ENCODE results near the gene AGO3. TPM values are rescaled to one million over a fixed set of nuclear protein-coding genes. Genes with fewer than 3 reads are reported as not detected.
A peak's percentile ranks its signal among the peaks of the same experiment; 100 is the strongest.

The AGO3 gene
- total and polyA plus RNA-seq, 2 of the 13 experiments (the other 11 are each of a cell fraction or from before 2014, with no cell fraction given), result 21.2 to 27.1 TPM

DNA sequence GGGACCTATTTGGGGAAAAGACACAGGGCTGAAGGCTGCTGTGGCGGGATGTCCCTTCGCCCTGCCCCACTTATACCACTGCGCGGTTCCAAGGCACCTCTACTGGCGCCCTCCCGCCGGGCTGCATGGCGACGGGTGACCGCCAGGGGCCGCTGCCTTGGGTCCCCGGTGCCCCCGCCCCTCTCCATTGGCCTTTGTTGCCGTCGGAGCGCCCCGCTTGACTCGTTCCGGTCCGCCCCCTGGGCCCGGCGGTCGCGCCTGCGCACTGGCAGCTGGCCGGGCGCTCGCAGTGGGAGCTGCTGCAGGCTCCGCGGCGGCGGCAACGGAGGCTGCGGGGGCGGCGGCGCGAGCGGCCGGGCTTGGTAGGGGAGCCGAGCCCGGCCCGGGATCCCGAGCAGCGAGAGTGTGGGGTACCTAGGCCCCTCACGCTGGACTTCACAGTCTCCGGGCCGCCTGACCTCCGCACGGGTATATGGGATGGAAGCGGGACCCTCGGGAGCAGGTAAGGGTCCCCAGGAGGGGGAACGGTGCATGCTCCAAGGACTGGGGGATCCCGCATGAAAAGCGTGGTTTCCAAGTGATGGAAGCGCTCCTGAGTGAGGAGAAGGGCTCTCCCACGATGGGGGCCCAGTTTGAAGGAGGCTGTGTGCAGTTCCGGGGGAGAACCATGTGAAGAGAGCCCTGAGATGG is 47.8 kb upstream of the AGO3 start, which contains the start of gene AGO1 (continued):
- TF ChIP-seq ZNF616 (CRISPR knock-in tag; IDR thresholded peaks at IDR 0.05; ENCODE audit: low read depth) (no peak), ZKSCAN1 (IDR thresholded peaks at IDR 0.05; ENCODE audit: low read length) (no peak), ZNF20 (CRISPR knock-in tag; IDR thresholded peaks at IDR 0.05) (no peak), SP5 (CRISPR knock-in tag; IDR thresholded peaks at IDR 0.05; ENCODE audit: borderline replicate concordance, low read depth) (no peak), HNRNPK (IDR thresholded peaks at IDR 0.05; ENCODE audit: low read depth, low read length, poor library complexity, severe bottlenecking) (no peak), RAD51 (IDR thresholded peaks at IDR 0.05; ENCODE audit: borderline replicate concordance) (no peak), ZNF772 (CRISPR knock-in tag; IDR thresholded peaks at IDR 0.05) (no peak), ZNF761 (CRISPR knock-in tag; conservative IDR thresholded peaks at IDR 0.05) (no peak), ZNF10 (CRISPR knock-in tag; IDR thresholded peaks at IDR 0.05; ENCODE audit: borderline replicate concordance, low read depth) (no peak), SP4 (CRISPR knock-in tag; IDR thresholded peaks at IDR 0.05) (peak; percentile 65; the same call in 1 of the 2 replicates), ATAD3A (CRISPR knock-in tag; IDR thresholded peaks at IDR 0.05) (no peak), ZNF615 (CRISPR knock-in tag; IDR thresholded peaks at IDR 0.05; ENCODE audit: borderline replicate concordance) (no peak), AGO1 (IDR thresholded peaks at IDR 0.05; ENCODE audit: low read depth, low read length, poor library complexity, severe bottlenecking) (no peak), CC2D1A (CRISPR knock-in tag; IDR thresholded peaks at IDR 0.05) (no peak), KLF6 (CRISPR knock-in tag; IDR thresholded peaks at IDR 0.05) (no peak), KLF12 (CRISPR knock-in tag; IDR thresholded peaks at IDR 0.05; ENCODE audit: borderline replicate concordance) (peak; percentile 57; the same call in 1 of the 2 replicates), ZNF720 (CRISPR knock-in tag; IDR thresholded peaks at IDR 0.05) (no peak), SNAI1 (CRISPR knock-in tag; IDR thresholded peaks at IDR 0.05; ENCODE audit: borderline replicate concordance) (no peak), ZMYM2 (CRISPR knock-in tag; IDR thresholded peaks at IDR 0.05) (no peak)
- TF ChIP-seq, protein P1, sequence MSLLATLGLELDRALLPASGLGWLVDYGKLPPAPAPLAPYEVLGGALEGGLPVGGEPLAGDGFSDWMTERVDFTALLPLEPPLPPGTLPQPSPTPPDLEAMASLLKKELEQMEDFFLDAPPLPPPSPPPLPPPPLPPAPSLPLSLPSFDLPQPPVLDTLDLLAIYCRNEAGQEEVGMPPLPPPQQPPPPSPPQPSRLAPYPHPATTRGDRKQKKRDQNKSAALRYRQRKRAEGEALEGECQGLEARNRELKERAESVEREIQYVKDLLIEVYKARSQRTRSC (CRISPR knock-in tag; IDR thresholded peaks at IDR 0.05; ENCODE audit: low read depth), result no peak; the same call in 1 of the 2 replicates
- TF ChIP-seq, protein P2, sequence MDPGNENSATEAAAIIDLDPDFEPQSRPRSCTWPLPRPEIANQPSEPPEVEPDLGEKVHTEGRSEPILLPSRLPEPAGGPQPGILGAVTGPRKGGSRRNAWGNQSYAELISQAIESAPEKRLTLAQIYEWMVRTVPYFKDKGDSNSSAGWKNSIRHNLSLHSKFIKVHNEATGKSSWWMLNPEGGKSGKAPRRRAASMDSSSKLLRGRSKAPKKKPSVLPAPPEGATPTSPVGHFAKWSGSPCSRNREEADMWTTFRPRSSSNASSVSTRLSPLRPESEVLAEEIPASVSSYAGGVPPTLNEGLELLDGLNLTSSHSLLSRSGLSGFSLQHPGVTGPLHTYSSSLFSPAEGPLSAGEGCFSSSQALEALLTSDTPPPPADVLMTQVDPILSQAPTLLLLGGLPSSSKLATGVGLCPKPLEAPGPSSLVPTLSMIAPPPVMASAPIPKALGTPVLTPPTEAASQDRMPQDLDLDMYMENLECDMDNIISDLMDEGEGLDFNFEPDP (CRISPR knock-in tag; conservative IDR thresholded peaks at IDR 0.05), result no peak
- TF ChIP-seq, protein P3, sequence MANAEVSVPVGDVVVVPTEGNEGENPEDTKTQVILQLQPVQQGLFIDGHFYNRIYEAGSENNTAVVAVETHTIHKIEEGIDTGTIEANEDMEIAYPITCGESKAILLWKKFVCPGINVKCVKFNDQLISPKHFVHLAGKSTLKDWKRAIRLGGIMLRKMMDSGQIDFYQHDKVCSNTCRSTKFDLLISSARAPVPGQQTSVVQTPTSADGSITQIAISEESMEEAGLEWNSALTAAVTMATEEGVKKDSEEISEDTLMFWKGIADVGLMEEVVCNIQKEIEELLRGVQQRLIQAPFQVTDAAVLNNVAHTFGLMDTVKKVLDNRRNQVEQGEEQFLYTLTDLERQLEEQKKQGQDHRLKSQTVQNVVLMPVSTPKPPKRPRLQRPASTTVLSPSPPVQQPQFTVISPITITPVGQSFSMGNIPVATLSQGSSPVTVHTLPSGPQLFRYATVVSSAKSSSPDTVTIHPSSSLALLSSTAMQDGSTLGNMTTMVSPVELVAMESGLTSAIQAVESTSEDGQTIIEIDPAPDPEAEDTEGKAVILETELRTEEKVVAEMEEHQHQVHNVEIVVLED (CRISPR knock-in tag; IDR thresholded peaks at IDR 0.05; ENCODE audit: borderline replicate concordance), result no peak; the same call in 1 of the 2 replicates
- TF ChIP-seq, protein P4, sequence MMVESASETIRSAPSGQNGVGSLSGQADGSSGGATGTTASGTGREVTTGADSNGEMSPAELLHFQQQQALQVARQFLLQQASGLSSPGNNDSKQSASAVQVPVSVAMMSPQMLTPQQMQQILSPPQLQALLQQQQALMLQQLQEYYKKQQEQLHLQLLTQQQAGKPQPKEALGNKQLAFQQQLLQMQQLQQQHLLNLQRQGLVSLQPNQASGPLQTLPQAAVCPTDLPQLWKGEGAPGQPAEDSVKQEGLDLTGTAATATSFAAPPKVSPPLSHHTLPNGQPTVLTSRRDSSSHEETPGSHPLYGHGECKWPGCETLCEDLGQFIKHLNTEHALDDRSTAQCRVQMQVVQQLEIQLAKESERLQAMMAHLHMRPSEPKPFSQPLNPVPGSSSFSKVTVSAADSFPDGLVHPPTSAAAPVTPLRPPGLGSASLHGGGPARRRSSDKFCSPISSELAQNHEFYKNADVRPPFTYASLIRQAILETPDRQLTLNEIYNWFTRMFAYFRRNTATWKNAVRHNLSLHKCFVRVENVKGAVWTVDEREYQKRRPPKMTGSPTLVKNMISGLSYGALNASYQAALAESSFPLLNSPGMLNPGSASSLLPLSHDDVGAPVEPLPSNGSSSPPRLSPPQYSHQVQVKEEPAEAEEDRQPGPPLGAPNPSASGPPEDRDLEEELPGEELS (CRISPR knock-in tag; IDR thresholded peaks at IDR 0.05), result no peak
- TF ChIP-seq, protein P5, sequence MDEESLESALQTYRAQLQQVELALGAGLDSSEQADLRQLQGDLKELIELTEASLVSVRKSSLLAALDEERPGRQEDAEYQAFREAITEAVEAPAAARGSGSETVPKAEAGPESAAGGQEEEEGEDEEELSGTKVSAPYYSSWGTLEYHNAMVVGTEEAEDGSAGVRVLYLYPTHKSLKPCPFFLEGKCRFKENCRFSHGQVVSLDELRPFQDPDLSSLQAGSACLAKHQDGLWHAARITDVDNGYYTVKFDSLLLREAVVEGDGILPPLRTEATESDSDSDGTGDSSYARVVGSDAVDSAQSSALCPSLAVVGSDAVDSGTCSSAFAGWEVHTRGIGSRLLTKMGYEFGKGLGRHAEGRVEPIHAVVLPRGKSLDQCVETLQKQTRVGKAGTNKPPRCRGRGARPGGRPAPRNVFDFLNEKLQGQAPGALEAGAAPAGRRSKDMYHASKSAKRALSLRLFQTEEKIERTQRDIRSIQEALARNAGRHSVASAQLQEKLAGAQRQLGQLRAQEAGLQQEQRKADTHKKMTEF (CRISPR knock-in tag; IDR thresholded peaks at IDR 0.05), result peak; percentile 39; the same call in 1 of the 2 replicates
